HCT116 (cell line): Measurements from ENCODE around the gene GALK1. TPM values are rescaled to one million over a fixed set of nuclear protein-coding genes. Genes with fewer than 3 reads are reported as not detected.

Experiments used
- ATAC-seq: fragments of 200-7000 bp; cut with Tn5 transposase; 2 replicates; pipeline ENCODE4 v1.9.1; 2020; ENCODE audit warnings: mild to moderate bottlenecking, moderate library complexity
- BruUV-seq: library from RNA; stranded (reverse); fragments of 400-500 nt; replicated peaks from 2 replicates; lab custom pipeline; 2021; lab: Mats Ljungman, UMichigan
- CTCF ChIA-PET: fragments of 300-600 bp; sonication (Branson Sonifier 250); formaldehyde crosslinking; loops from one replicate; lab custom pipeline; 2021; ENCODE audit warnings: antibody characterized with exemption; lab: Charles Lee
- POLR2A ChIA-PET: fragments of 300-600, 350-600 bp; sonication (Branson Sonifier 250); formaldehyde crosslinking; loops from one replicate; lab custom pipeline; 2021; ENCODE audit warnings: antibody characterized with exemption; lab: Charles Lee
- RAD21 ChIA-PET, 2 experiments: fragments of 300-600 bp; sonication (Branson Sonifier 250); formaldehyde crosslinking; loops; one replicate each; lab custom pipeline; 2023; ENCODE audit warnings: low total read pairs in 2 of 2; ENCODE audit not compliant: uncharacterized antibody in 2 of 2, unreplicated experiment in 2 of 2, low non-redundant PET in 1 of 2; lab: Charles Lee
- DNase-seq: peaks from one replicate; pipeline ENCODE4 v3.0.0-alpha.2; 2010; ENCODE audit warnings: low read depth, low spot score
- H2AFZ ChIP-seq: fragments of 200-600 bp; shearing (Covaris generic), sonication (generic); 2 replicates; pipeline ENCODE4 v1.6.1; 2017; ENCODE audit warnings: low read depth, mixed run types, mixed read lengths, antibody characterized with exemption, low read length; ENCODE audit not compliant: poor library complexity, severe bottlenecking
- H3K27ac ChIP-seq: 2 replicates; pipeline ENCODE4 v1.5.1; 2012; ENCODE audit warnings: low read depth, low read length
- H3K27me3 ChIP-seq: fragments of 200-600 bp; sonication (generic); 2 replicates; pipeline ENCODE4 v1.6.1; 2016; ENCODE audit warnings: mixed run types, low read length, mixed read lengths; ENCODE audit not compliant: insufficient read depth
- H3K36me3 ChIP-seq, 2 experiments: fragments of 200-500 bp in 1 of 2; fragments of 200-600 bp in 1 of 2; sonication (Bioruptor generic) in 1 of 2; sonication (generic) in 1 of 2; 2 replicates each; pipeline versions ENCODE4 v1.5.1 to v1.6.1; 2014 to 2016; ENCODE audit warnings: low read length in 2 of 2, inconsistent platforms in 1 of 2, mixed read lengths in 1 of 2, mixed run types in 1 of 2; ENCODE audit not compliant: insufficient read depth in 2 of 2, control insufficient read depth in 1 of 2
- H3K4me1 ChIP-seq, 2 experiments: fragments of 200-600 bp in 1 of 2; sonication (generic) in 1 of 2; 2 replicates each; pipeline versions ENCODE4 v1.5.1 to v1.6.1; 2012 to 2017; ENCODE audit warnings: low read length in 2 of 2, inconsistent platforms in 1 of 2, mild to moderate bottlenecking in 1 of 2, mixed read lengths in 1 of 2, mixed run types in 1 of 2, moderate library complexity in 1 of 2; ENCODE audit not compliant: insufficient read depth in 2 of 2, control insufficient read depth in 1 of 2
- H3K4me2 ChIP-seq: fragments of 200-600 bp; sonication (generic); 2 replicates; pipeline ENCODE4 v1.6.1; 2017; ENCODE audit warnings: mixed run types, low read length, mixed read lengths
- H3K4me3 ChIP-seq, 2 experiments: fragments of 200-600 bp in 1 of 2; sonication (generic) in 1 of 2; replicated peaks in 1 of 2; 2 replicates each; pipeline ENCODE4 v1.5.1; 2011 to 2016; ENCODE audit warnings: low read length in 2 of 2, control low read depth in 1 of 2, low read depth in 1 of 2, mild to moderate bottlenecking in 1 of 2, mixed read lengths in 1 of 2, mixed run types in 1 of 2
- H3K79me2 ChIP-seq: fragments of 200-600 bp; sonication (generic); 2 replicates; pipeline ENCODE4 v1.6.1; 2017; ENCODE audit warnings: mild to moderate bottlenecking, mixed run types, low read length, moderate library complexity, mixed read lengths; ENCODE audit not compliant: insufficient read depth
- H3K9ac ChIP-seq: fragments of 200-600 bp; sonication (generic); 2 replicates; pipeline ENCODE4 v1.6.1; 2016; ENCODE audit warnings: low read length, mixed read lengths
- H3K9me2 ChIP-seq: fragments of 200-600 bp; sonication (generic), shearing (Covaris generic); 2 replicates; pipeline ENCODE4 v1.6.1; 2017; ENCODE audit warnings: mixed run types, mild to moderate bottlenecking, moderate library complexity; ENCODE audit not compliant: insufficient read depth
- H3K9me3 ChIP-seq, 2 experiments: fragments of 200-500 bp in 1 of 2; fragments of 200-600 bp in 1 of 2; sonication (Bioruptor generic) in 1 of 2; sonication (generic) in 1 of 2; 2 replicates each; pipeline ENCODE4 v1.6.1; 2014 to 2017; ENCODE audit warnings: low read length in 2 of 2, mixed read lengths in 2 of 2, inconsistent platforms in 1 of 2, low read depth in 1 of 2, mild to moderate bottlenecking in 1 of 2, mixed run types in 1 of 2, moderate library complexity in 1 of 2; ENCODE audit not compliant: control insufficient read depth in 1 of 2, insufficient read depth in 1 of 2
- H4K20me1 ChIP-seq: fragments of 200-600 bp; sonication (generic), shearing (Covaris generic); 2 replicates; pipeline ENCODE4 v1.6.1; 2017; ENCODE audit warnings: mixed run types, mild to moderate bottlenecking, moderate library complexity; ENCODE audit not compliant: insufficient read depth
- EGR1 ChIP-seq: IDR thresholded peaks from 2 replicates; pipeline ENCODE4 v1.6.1; 2012; ENCODE audit warnings: low read depth
- JUND ChIP-seq: IDR thresholded peaks from 2 replicates; pipeline ENCODE4 v1.6.1; 2012
- POLR2AphosphoS5 ChIP-seq: IDR thresholded peaks from 2 replicates; pipeline ENCODE4 v1.6.1; 2011; ENCODE audit warnings: mild to moderate bottlenecking, low read depth, low read length, moderate library complexity
- YY1 ChIP-seq: IDR thresholded peaks from 2 replicates; pipeline ENCODE4 v1.6.1; 2011; ENCODE audit warnings: low read length, low read depth, moderate library complexity, mild to moderate bottlenecking; ENCODE audit not compliant: insufficient replicate concordance; ENCODE audit errors: extremely low read depth
- intact Hi-C: fragments of 100-400 bp; cut with micrococcal nuclease; formaldehyde crosslinking; loops from 2 replicates; pipeline ENCODE4 v1.10.0; 2022
- total RNA-seq: library from RNA; stranded (reverse); gene quantifications from one replicate; pipeline ENCODE4 v1.2.1, GENCODE V29; 2021; ENCODE audit not compliant: unreplicated experiment

The GALK1 gene
- total RNA-seq, 1 experiment from 2014 or later, result 57.8 TPM

- H4K20me1 ChIP-seq, result no peaks in the 10 kb centered on the region
- peaks cover 58 to 74% of the 10 kb centered on the region in 2 experiments for H3K36me3 ChIP-seq
- H3K4me2 ChIP-seq, result no peak overlapping the region
- POLR2A ChIA-PET, result interaction anchor here (2.3 kb wide), 1 partner anchor 49 kb away, joined by 5 read pairs; no protein-coding TSS in a partner anchor
- no peak overlapping the region for H3K4me3 ChIP-seq
- no peaks in the 10 kb centered on the region for H3K27me3 ChIP-seq
- H3K27ac ChIP-seq, result no peak overlapping the region
- H3K79me2 ChIP-seq, result peaks cover 3% of the 10 kb centered on the region; the same call in 1 of the 2 replicates
- ATAC-seq (no peak), DNase-seq (no peak)
- no peak overlapping the region for H2AFZ ChIP-seq
- CTCF ChIA-PET, result interaction anchor here (3.6 kb wide), 1 partner anchor 10 kb away, joined by 9 read pairs; the partner anchor contains the start of gene ITGB4
- TF ChIP-seq JUND, result no peak
- H3K9me3 ChIP-seq, result no peaks in the 10 kb centered on the region
- RAD21 ChIA-PET, result no interaction called here
- TSS peak; percentile 2 for BruUV-seq
- intact Hi-C loops, result no loop called here
- no peaks in the 10 kb centered on the region for H3K9me2 ChIP-seq
- H3K4me1 ChIP-seq, result no peaks in the 10 kb centered on the region; a peak in 1 of 4 replicates
- H3K9ac ChIP-seq, result no peak overlapping the region
Measured at GRCh38 chr17:75731086-75731715, 33.8 kb downstream of the GALK1 start.

GRCh38 chr17:75730065-75730464 lies 34.9 kb downstream of the GALK1 start:
- no peak overlapping the region for H3K9ac ChIP-seq
- no peak overlapping the region for H3K4me3 ChIP-seq
- RAD21 ChIA-PET, result no interaction called here
- H3K4me1 ChIP-seq, result no peaks in the 10 kb centered on the region; a peak in 1 of 4 replicates
- no peaks in the 10 kb centered on the region for H4K20me1 ChIP-seq
- CTCF ChIA-PET, result interaction anchor here (3.6 kb wide), 1 partner anchor 9 kb away, joined by 9 read pairs; the partner anchor contains the start of gene ITGB4
- peaks cover 63 to 77% of the 10 kb centered on the region in 2 experiments for H3K36me3 ChIP-seq
- H2AFZ ChIP-seq, result no peak overlapping the region
- intact Hi-C loops, result no loop called here
- no peaks in the 10 kb centered on the region for H3K9me3 ChIP-seq
- H3K27ac ChIP-seq, result no peak overlapping the region
- TF ChIP-seq JUND (no peak), EGR1 (no peak), POLR2AphosphoS5 (peak; percentile 28; the same call in 1 of the 2 replicates), YY1 (no peak)
- H3K27me3 ChIP-seq, result no peaks in the 10 kb centered on the region
- DNase-seq, result no peak
- H3K4me2 ChIP-seq, result no peak overlapping the region
- no TSS peak for BruUV-seq
- no peaks in the 10 kb centered on the region for H3K9me2 ChIP-seq
- no peak for ATAC-seq
- POLR2A ChIA-PET, result interaction anchor here (1.4 to 1.8 kb wide), 2 partner anchors 8 to 9 kb away, joined by 5 to 13 read pairs; partner anchors contain the start of gene ITGB4
- H3K79me2 ChIP-seq, result peaks cover 13% of the 10 kb centered on the region; the same call in 1 of the 2 replicates
